ENCODE measurements around the gene TPPP3.

Gene TPPP3

DNA sequence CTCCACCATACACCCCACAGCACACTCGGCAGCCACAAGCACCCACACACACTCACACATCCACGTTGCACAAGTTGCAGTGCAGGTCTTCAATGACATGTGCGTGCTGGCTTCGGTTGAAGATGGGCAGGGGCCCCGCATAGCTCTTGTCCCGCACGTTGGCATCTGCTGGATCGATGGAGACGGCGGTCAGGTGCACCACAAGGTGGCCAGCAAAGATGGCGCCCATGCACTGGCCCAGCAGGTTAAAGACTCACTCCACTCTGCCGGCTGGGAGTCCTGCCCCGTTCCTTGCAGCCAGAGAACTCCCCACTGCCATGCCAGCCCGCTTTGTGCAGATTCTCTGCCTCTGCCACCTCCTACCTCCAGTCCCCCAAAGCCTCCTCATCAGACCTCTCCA is 7.6 kb upstream of the TPPP3 start:
- H3K27ac ChIP-seq (ENCODE audit: low read depth, low read length) = no peak overlapping the region
- peaks cover 11% of the 10 kb centered on the region for H3K4me1 ChIP-seq (ENCODE audit: insufficient read depth, low read length)
- 94% methylated on average over 14 of the region's 14 CpGs for WGBS
- no peak overlapping the region for H3K4me3 ChIP-seq (ENCODE audit: low read length)
- no peaks in the 10 kb centered on the region for H3K36me3 ChIP-seq (ENCODE audit: insufficient read depth, low read length)
- no peak overlapping the region for H3K9ac ChIP-seq (ENCODE audit: low read depth, low read length)
- H3K9me3 ChIP-seq (ENCODE audit: insufficient read depth, low read depth, low read length) = no peaks in the 10 kb centered on the region
- H3K27me3 ChIP-seq (ENCODE audit: insufficient read depth, low read length) = peaks cover 14% of the 10 kb centered on the region

DNA sequence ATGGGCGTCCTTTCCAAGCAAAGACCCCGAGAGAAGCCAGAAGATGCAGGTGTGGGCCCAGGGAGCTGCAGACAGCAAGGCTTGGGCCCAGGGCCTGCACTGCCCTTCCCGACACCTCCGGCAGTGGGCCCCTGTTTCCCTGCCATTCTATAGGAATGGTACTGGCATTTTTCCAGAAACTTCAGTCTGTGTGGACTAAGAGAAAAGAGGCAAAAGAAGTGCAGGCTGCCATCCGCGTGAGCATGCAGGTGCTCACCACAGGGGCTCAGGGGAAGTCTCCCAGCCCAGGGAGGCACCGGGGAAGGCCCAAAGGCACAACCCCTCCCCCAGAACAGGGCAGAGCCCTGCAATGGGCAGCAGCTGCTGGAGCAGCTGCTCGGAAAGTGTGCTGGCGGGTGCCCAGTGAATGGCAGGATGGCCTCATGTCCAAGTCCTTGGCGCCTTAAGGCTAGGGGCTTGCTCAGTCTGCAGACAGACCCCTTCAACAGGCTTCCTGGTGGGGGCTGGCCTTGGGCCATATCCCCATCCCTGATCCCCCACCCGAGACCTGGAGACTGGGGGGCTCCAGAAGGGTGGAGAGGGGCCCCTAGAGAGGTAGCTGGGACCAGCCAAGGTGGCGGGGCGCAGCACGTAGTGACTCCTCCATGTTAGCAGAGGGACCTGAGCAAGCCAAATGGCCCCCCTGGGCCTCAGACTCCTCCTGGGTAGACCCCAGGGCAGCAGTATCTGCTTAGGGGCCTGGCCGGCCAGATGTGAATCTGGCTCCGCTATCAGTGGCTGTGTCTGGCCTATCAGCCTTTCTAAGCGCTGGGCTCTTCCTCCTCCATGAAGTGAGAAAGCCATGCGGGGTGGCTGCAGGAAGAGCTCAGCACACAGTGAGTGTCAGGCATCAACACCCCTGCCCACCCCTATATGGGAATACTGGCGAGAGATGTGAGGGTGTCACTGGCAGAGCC is 6.7 kb upstream of the TPPP3 start:
- 83% methylated on average over 19 of the region's 19 CpGs for WGBS
- Histone ChIP-seq H3K9me3 (ENCODE audit: insufficient read depth, low read depth, low read length) (no peaks in the 10 kb centered on the region), H3K27ac (ENCODE audit: low read depth, low read length) (no peak overlapping the region), H3K36me3 (ENCODE audit: insufficient read depth, low read length) (no peaks in the 10 kb centered on the region), H3K4me3 (ENCODE audit: low read length) (no peak overlapping the region), H3K27me3 (ENCODE audit: insufficient read depth, low read length) (peaks cover 22% of the 10 kb centered on the region), H3K9ac (ENCODE audit: low read depth, low read length) (no peak overlapping the region), H3K4me1 (ENCODE audit: insufficient read depth, low read length) (peaks cover 18% of the 10 kb centered on the region)

DNA sequence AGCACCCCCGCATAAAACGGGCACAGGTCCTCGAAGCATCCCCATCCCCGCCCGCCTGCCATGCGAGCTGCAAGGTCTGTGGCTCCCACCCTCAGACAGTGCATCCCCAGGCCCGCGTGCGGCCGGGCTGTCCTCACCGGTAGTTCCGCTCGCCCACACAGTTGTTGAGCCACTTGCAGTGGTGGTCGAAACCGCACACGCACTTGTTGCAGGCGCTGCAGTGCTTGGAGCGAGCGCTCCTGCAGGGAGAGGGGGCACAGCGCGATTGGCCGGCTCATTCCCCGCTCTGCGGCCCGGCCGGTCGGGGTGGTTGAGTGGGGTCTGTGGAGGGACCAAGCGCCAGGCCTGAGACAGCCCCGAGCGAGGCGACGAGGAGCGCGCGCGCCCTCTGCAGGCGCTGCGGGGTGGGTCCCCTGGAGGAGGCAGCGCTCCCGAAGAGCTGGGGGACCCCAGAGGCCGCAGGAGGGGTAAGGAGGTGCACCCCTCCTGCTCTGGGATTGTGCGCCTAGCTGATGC is 6.0 kb upstream of the TPPP3 start:
- Histone ChIP-seq H3K9me3 (ENCODE audit: insufficient read depth, low read depth, low read length) (no peaks in the 10 kb centered on the region), H3K4me3 (ENCODE audit: low read length) (no peak overlapping the region), H3K27ac (ENCODE audit: low read depth, low read length) (no peak overlapping the region), H3K36me3 (ENCODE audit: insufficient read depth, low read length) (no peaks in the 10 kb centered on the region), H3K4me1 (ENCODE audit: insufficient read depth, low read length) (peaks cover 18% of the 10 kb centered on the region), H3K27me3 (ENCODE audit: insufficient read depth, low read length) (peaks cover 30% of the 10 kb centered on the region), H3K9ac (ENCODE audit: low read depth, low read length) (no peak overlapping the region)
- 32% methylated on average over 42 of the region's 42 CpGs for WGBS

DNA sequence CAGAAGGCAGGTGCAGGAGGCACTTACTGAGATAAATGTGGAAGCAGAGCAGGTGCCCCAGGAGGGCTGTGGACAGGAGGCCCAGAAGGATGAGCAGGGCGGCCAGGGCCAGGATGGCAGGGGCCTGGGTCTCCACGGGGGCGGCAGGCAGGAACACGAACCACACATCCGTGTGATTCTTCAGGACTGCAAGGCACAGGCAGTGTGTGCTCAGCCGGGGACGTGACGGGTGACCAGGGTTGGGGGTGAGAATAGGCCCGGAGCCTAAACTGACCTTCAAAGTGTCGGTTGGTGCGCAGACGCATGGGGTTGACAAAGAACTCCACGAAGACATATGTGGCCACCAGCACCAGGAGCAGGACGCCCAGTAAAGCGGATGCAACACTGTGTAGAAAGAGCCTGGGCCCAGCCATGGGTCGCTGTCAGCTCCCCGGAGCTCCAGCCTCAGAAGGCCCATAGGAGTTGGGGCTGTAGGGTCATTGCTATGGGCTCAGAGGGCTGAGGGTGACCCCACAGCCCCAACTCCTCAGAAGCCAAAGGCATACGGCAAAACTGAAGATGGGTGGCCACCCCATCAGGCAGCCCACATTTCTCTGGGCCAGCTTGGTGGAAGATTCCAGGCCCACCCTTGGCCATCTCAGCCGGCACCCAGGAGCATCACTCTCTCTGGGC is 5.4 kb upstream of the TPPP3 start:
- H3K36me3 ChIP-seq (ENCODE audit: insufficient read depth, low read length) = no peaks in the 10 kb centered on the region
- no peak overlapping the region for H3K27ac ChIP-seq (ENCODE audit: low read depth, low read length)
- 91% methylated on average over 19 of the region's 19 CpGs for WGBS
- H3K27me3 ChIP-seq (ENCODE audit: insufficient read depth, low read length) = peaks cover 36% of the 10 kb centered on the region
- H3K9ac ChIP-seq (ENCODE audit: low read depth, low read length) = no peak overlapping the region
- no peak overlapping the region for H3K4me3 ChIP-seq (ENCODE audit: low read length)
- peaks cover 18% of the 10 kb centered on the region for H3K4me1 ChIP-seq (ENCODE audit: insufficient read depth, low read length)
- no peaks in the 10 kb centered on the region for H3K9me3 ChIP-seq (ENCODE audit: insufficient read depth, low read depth, low read length)

DNA sequence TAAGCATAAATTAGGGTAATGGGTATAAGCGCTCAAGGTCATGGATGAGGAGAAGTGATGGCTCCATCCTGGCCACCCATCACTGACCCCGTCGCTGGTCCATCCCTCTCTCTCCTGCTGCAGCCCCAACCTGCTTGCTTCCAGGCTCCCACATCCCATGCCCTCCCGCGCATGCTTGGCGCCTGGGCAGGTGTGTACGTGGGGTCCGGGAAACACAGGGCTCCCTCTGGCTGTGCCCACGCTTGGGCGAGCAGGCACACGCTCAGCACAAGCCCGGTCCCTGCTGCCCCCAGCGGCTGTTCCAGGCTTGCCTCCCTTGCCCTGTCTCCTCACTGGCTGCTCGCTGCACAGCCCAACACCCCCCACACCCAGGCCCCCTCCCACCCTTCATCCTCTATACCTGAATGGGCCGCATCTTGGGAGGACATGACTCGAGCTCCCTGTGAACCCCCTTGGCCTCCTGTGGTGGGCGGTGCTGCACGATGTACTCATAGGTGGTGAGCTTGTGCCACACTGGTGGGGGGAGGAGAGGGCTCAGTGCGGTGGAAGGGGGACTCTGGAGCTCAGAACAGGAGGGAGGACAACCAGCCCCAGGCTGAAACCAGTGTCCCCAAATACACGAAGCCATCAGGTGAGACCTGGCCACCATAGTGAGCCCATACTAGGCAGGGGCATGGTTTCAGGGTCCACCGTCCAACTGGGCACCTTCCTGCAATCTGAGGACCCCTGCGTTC is 4.7 kb upstream of the TPPP3 start:
- WGBS = 91% methylated on average over 22 of the region's 22 CpGs
- H3K4me1 ChIP-seq (ENCODE audit: insufficient read depth, low read length) = peaks cover 18% of the 10 kb centered on the region
- no peaks in the 10 kb centered on the region for H3K9me3 ChIP-seq (ENCODE audit: insufficient read depth, low read depth, low read length)
- H3K4me3 ChIP-seq (ENCODE audit: low read length) = no peak overlapping the region
- H3K36me3 ChIP-seq (ENCODE audit: insufficient read depth, low read length) = no peaks in the 10 kb centered on the region
- no peak overlapping the region for H3K27ac ChIP-seq (ENCODE audit: low read depth, low read length)
- peaks cover 43% of the 10 kb centered on the region for H3K27me3 ChIP-seq (ENCODE audit: insufficient read depth, low read length)
- no peak overlapping the region for H3K9ac ChIP-seq (ENCODE audit: low read depth, low read length)

DNA sequence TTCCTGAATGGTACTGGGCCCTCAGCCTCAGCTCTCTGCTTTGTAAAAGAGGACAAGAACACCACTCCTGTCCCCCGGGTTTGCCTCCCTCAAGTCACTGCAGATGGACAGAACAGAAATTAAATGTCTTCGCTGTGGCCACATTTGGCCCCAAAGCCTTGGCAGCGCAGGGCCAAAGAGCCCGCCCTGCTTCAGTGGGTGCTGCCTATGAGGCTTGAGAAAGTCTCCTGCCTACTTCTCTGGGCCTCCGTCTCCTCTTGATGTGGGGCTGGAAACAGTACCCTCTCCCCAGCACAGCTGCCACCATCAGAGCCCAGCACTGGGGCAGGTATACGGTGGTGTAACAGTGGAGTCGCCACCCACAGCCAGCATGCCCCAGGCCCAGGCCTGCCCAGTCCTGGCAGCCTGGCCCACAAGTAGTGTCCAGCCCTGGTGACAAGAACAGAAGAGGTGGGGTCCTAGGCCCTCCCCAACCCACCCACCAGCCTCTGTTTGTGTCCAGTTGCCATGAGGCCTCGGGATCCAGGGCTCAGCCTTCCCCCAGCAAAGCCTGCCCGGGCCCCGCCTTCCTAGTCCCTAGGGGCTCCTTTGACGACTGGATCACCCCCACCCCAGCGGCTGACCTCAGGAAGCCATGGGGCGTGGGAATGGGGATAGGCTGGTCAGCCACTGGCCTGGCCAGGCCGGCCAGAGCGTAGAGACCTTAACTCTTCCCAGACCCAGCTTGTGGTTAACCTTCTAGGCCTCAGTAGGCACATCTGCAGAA is 3.9 kb upstream of the TPPP3 start:
- peaks cover 18% of the 10 kb centered on the region for H3K4me1 ChIP-seq (ENCODE audit: insufficient read depth, low read length)
- H3K4me3 ChIP-seq (ENCODE audit: low read length) = no peak overlapping the region
- no peaks in the 10 kb centered on the region for H3K36me3 ChIP-seq (ENCODE audit: insufficient read depth, low read length)
- no peaks in the 10 kb centered on the region for H3K9me3 ChIP-seq (ENCODE audit: insufficient read depth, low read depth, low read length)
- no peak overlapping the region; the same call in 1 of the 2 replicates for H3K27ac ChIP-seq (ENCODE audit: low read depth, low read length)
- H3K9ac ChIP-seq (ENCODE audit: low read depth, low read length) = no peak overlapping the region
- peaks cover 50% of the 10 kb centered on the region for H3K27me3 ChIP-seq (ENCODE audit: insufficient read depth, low read length)
- WGBS = 89% methylated on average over 15 of the region's 15 CpGs

DNA sequence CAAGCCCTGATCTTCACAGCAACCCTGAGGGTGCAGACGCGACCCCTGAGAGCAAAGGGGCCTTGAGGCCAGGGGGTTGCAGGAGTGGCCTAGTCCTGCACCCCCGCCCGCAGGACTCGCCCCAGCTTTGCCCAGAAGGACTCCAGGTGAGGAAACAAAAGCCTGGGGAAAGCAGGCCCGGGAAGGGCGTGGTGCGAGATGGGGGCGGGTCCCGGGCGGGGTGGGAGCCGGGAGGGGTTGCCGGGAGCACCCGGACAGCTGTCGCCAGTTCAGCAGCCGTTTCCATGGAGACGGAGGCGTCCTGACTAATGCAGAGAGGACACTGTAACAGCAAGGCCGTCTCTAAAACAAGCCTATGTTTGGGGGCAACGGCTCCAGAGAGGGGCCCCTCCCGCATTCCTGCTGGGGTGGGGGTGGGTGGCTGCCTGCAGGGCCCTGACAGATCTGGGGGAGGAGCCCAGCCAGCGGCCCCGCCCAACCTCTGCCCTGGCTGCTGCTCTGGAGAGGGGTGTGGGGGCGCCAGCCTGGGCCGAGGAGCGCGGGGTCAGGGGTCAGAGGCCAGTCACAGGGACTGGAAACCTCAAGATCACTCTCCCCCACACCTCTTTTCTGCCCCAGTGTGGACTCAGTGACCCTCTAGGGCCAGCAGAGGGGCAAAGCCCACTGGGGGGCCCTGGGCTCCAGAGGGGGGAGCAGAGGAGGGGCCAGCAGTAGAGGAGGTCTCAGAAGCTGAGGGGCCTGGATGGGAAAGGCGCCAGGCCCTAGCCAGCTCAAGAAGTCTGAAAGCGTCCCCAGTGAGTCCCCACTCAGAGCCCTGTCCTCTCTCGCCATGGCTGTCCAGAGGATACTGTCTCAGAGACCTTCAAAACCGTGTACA is 3.1 kb upstream of the TPPP3 start:
- no peak overlapping the region; the same call in 1 of the 2 replicates for H3K27ac ChIP-seq (ENCODE audit: low read depth, low read length)
- H3K36me3 ChIP-seq (ENCODE audit: insufficient read depth, low read length) = no peaks in the 10 kb centered on the region
- no peaks in the 10 kb centered on the region for H3K9me3 ChIP-seq (ENCODE audit: insufficient read depth, low read depth, low read length)
- WGBS = 16% methylated on average over 31 of the region's 31 CpGs
- H3K4me3 ChIP-seq (ENCODE audit: low read length) = peak overlapping the region; percentile 38
- peaks cover 18% of the 10 kb centered on the region for H3K4me1 ChIP-seq (ENCODE audit: insufficient read depth, low read length)
- H3K9ac ChIP-seq (ENCODE audit: low read depth, low read length) = no peak overlapping the region
- H3K27me3 ChIP-seq (ENCODE audit: insufficient read depth, low read length) = peaks cover 57% of the 10 kb centered on the region

DNA sequence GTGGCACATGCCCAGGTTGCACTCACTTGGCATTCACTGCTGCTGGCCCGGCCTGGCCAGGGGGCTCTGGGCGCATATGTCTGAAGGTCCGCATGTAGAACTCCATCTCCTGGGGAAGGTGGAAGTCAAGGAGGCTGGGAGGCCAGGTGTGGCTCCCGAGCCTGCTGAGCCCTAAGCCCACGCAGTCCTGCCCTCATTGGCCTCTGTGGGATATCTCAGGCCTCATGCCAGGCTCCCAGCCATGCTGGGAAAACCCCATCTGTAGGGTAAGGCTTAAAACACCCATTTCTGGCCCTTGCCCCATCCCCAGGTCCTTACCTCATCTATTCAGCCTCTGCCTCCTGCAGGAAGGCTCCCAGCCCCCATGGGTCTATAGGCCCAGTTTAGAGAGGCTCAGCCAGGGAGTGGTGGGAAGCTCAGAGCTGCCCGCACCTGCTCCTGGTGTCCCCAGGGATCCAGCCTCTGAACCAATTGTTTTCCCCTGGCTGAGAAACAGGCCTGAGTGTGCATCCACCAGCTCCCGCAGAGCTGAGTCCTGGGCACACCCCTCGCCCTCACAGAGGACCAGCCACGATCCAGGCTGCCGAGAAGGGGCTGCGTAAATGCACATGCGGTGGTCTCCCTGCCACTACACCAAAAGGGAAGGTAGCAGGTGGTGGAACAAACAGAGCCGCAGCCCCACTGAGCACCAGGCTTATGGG is 2.3 kb upstream of the TPPP3 start:
- Histone ChIP-seq H3K4me1 (ENCODE audit: insufficient read depth, low read length) (peaks cover 18% of the 10 kb centered on the region), H3K9ac (ENCODE audit: low read depth, low read length) (no peak overlapping the region), H3K27ac (ENCODE audit: low read depth, low read length) (no peak overlapping the region), H3K9me3 (ENCODE audit: insufficient read depth, low read depth, low read length) (no peaks in the 10 kb centered on the region), H3K36me3 (ENCODE audit: insufficient read depth, low read length) (no peaks in the 10 kb centered on the region), H3K4me3 (ENCODE audit: low read length) (peak overlapping the region; percentile 38), H3K27me3 (ENCODE audit: insufficient read depth, low read length) (peaks cover 58% of the 10 kb centered on the region)
- WGBS = 62% methylated on average over 13 of the region's 13 CpGs

DNA sequence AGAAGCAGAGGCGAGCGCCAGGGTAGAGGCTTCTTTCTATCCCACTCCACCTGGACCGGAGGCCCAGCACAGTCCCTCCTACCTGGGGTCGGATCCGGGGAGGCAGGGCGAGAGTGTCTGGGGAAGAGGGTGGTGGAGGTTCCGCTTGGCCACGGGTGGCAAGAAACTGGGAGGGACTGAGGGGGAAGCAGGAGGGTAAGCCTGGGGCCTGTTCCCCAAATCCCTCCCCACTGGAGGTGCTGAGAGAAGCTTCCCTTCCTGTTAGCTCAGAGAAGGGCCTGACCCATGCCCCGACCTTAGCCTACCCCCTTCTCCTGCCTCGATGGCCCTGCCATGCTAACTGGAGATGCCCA is 1.8 kb upstream of the TPPP3 start:
- H3K36me3 ChIP-seq (ENCODE audit: insufficient read depth, low read length) = no peaks in the 10 kb centered on the region
- H3K9ac ChIP-seq (ENCODE audit: low read depth, low read length) = no peak overlapping the region
- peaks cover 58% of the 10 kb centered on the region for H3K27me3 ChIP-seq (ENCODE audit: insufficient read depth, low read length)
- H3K9me3 ChIP-seq (ENCODE audit: insufficient read depth, low read depth, low read length) = no peaks in the 10 kb centered on the region
- 83% methylated on average over 8 of the region's 10 CpGs for WGBS
- H3K4me3 ChIP-seq (ENCODE audit: low read length) = no peak overlapping the region
- H3K27ac ChIP-seq (ENCODE audit: low read depth, low read length) = no peak overlapping the region
- peaks cover 18% of the 10 kb centered on the region for H3K4me1 ChIP-seq (ENCODE audit: insufficient read depth, low read length)

All from HUES64 (cell line).